ENCODE measurements around the gene FARP2. TPM values are rescaled to one million over a fixed set of nuclear protein-coding genes. Genes with fewer than 3 reads are reported as not detected.
"Not testable (repeated sequence)": the region's sequence is repeated elsewhere in the genome, so short reads cannot be mapped to it uniquely, and the experiment has no call there.

FARP2 gene
- polyA plus RNA-seq, 1 of the 3 experiments (the other 2 are of a cell fraction), result 11.5 TPM

GRCh38 chr2:241505781-241506201 is 149.7 kb downstream of the FARP2 start:
- Histone ChIP-seq H3K9ac (no peak overlapping the region), H3K4me2 (peak overlapping the region; percentile 44; the same call in 1 of the 2 replicates), H3K36me3 (replicated peaks in 1 of 2; ENCODE audit: control insufficient read depth in 1 of 2, insufficient read depth in 2 of 2, low read length in 1 of 2) (peaks cover 0 to 6% of the 10 kb centered on the region in 2 experiments), H3K27ac (ENCODE audit: low read depth in 2 of 2, low read length in 1 of 2) (peak overlapping the region in 1 of 2 experiments; percentile 4; a peak in 1 of 4 replicates), H3K79me2 (ENCODE audit: insufficient read depth) (peaks cover 73% of the 10 kb centered on the region), H3K9me3 (no peaks in the 10 kb centered on the region), H3K9me2 (no peaks in the 10 kb centered on the region), H2AFZ (ENCODE audit: low read depth) (no peak overlapping the region), H3K4me1 (ENCODE audit: control insufficient read depth in 1 of 2, insufficient read depth in 2 of 2, low read depth in 1 of 2, low read length in 1 of 2) (peaks cover 7 to 32% of the 10 kb centered on the region in 2 experiments; a peak in 2 of 4 replicates), H4K20me1 (ENCODE audit: insufficient read depth) (peaks cover 49% of the 10 kb centered on the region), H3K27me3 (ENCODE audit: insufficient read depth) (no peaks in the 10 kb centered on the region), H3F3A (replicated peaks; ENCODE audit: insufficient read depth) (no peaks in the 10 kb centered on the region), H3K4me3 (ENCODE audit: low read depth in 2 of 2, low read length in 1 of 2) (no peak overlapping the region)
- ChIA-PET CTCF (interaction anchor here (1.2 kb wide), 1 partner anchor 93 kb away, joined by 4 read pairs; no protein-coding TSS in a partner anchor), POLR2A (no interaction called here)
- peak; percentile 21 for DNase-seq
- no peak for TF ChIP-seq IRF3 (IDR thresholded peaks at IDR 0.05; ENCODE audit: low read depth, low read length)
- TF ChIP-seq MXI1 (IDR thresholded peaks at IDR 0.05; ENCODE audit: low read depth, low read length), result no peak
- no peak for TF ChIP-seq JUND (IDR thresholded peaks at IDR 0.05)
- TF ChIP-seq CHD2 (IDR thresholded peaks at IDR 0.05; ENCODE audit: low read length, partially characterized antibody), result no peak
- TF ChIP-seq POLR2AphosphoS5 (IDR thresholded peaks at IDR 0.05; ENCODE audit: low read depth, low read length), result no peak
- TF ChIP-seq USF2 (IDR thresholded peaks at IDR 0.05; ENCODE audit: borderline replicate concordance, low read depth, low read length), result no peak
- no peak for TF ChIP-seq SMC3 (IDR thresholded peaks at IDR 0.05; ENCODE audit: low read depth, low read length)
- no peak for TF ChIP-seq TCF12 (IDR thresholded peaks at IDR 0.05)
- no peak for TF ChIP-seq CTCF (IDR thresholded peaks at IDR 0.05)
- no peak for TF ChIP-seq FOXM1 (IDR thresholded peaks at IDR 0.05; ENCODE audit: low read depth)
- no peak for TF ChIP-seq EZH2phosphoT487 (IDR thresholded peaks at IDR 0.05; ENCODE audit: borderline replicate concordance, low read depth)
- TF ChIP-seq REST (IDR thresholded peaks at IDR 0.05; ENCODE audit: low read depth, low read length), result no peak
- no peak for TF ChIP-seq USF1 (IDR thresholded peaks at IDR 0.05; ENCODE audit: borderline replicate concordance, low read depth)
- no peak for TF ChIP-seq TAF1 (IDR thresholded peaks at IDR 0.05; ENCODE audit: borderline replicate concordance, low read depth, low read length)
- no peak for TF ChIP-seq NFIC (IDR thresholded peaks at IDR 0.05; ENCODE audit: borderline replicate concordance)
- 95% methylated on average over 4 of the region's 7 CpGs for WGBS (ENCODE audit: low lambda C conversion rate)

- DNase-seq; H3K27ac ChIP-seq (ENCODE audit: low read depth in 2 of 2, low read length in 1 of 2); H3K9me2 ChIP-seq; H2AFZ ChIP-seq (ENCODE audit: low read depth); H3K27me3 ChIP-seq (ENCODE audit: insufficient read depth); H3K36me3 ChIP-seq (replicated peaks in 1 of 2; ENCODE audit: control insufficient read depth in 1 of 2, insufficient read depth in 2 of 2, low read length in 1 of 2); H3K9me3 ChIP-seq; H3F3A ChIP-seq (replicated peaks; ENCODE audit: insufficient read depth); H3K9ac ChIP-seq; POLR2A ChIA-PET; H3K4me3 ChIP-seq (ENCODE audit: low read depth in 2 of 2, low read length in 1 of 2): not testable (repeated sequence)
- Histone ChIP-seq H3K79me2 (ENCODE audit: insufficient read depth) (peaks cover 67% of the 10 kb centered on the region), H3K4me2 (peak overlapping the region; percentile 98; the same call in 1 of the 2 replicates), H3K4me1 (ENCODE audit: control insufficient read depth in 1 of 2, insufficient read depth in 2 of 2, low read depth in 1 of 2, low read length in 1 of 2) (peaks cover 7 to 32% of the 10 kb centered on the region in 2 experiments; a peak in 2 of 4 replicates), H4K20me1 (ENCODE audit: insufficient read depth) (peaks cover 45% of the 10 kb centered on the region)
- CTCF ChIA-PET, result interaction anchor here (1.2 to 1.6 kb wide), 3 partner anchors 10 to 92 kb away, joined by 3 to 5 read pairs (median 4); no protein-coding TSS in a partner anchor
- 95% methylated on average over 10 of the region's 11 CpGs for WGBS (ENCODE audit: low lambda C conversion rate)
Measured at GRCh38 chr2:241506317-241506716, 150.2 kb downstream of the FARP2 start.
